ENCODE results near the gene SLC24A4.

Gene SLC24A4

GRCh38 chr14:92416544-92416943 is 93.6 kb downstream of the SLC24A4 start:
- H3K27me3 ChIP-seq (ENCODE audit: control insufficient read depth, insufficient read depth, low read length): no peaks in the 10 kb centered on the region
- no peak overlapping the region for H3K9ac ChIP-seq (ENCODE audit: low read length)
- H3K36me3 ChIP-seq (ENCODE audit: control insufficient read depth, insufficient read depth, low read length): no peaks in the 10 kb centered on the region
- no peak overlapping the region for H3K27ac ChIP-seq (ENCODE audit: low read depth, low read length)
- H3K9me3 ChIP-seq (ENCODE audit: control insufficient read depth, insufficient read depth, low read depth, low read length): 0 out of 2 replicates have a peak, but pooled peaks cover 2% of the 10 kb centered on the region
- no peak overlapping the region for H3K4me3 ChIP-seq (ENCODE audit: low read depth, low read length)
- no peaks in the 10 kb centered on the region for H3K4me1 ChIP-seq (ENCODE audit: control insufficient read depth, insufficient read depth, low read length)

DNA sequence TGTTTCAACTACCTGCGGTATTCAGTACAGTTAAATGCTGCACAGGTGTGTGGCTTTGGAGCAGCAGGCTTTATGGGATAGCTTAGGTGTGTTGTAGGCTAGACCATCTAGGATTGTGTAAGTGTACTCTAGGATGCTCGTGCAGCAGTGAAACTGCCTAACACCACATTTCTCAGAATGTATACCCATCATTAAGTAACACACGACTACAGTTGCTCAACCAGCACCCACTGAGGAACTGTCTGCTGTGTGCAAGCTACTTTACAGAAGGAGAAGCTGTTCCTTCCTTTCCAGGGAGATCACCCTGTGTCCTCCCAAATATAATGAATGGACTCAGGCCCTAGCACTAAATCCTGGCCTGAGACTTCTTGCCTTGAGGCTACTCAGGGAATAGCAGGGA is 94.8 kb downstream of the SLC24A4 start:
- 0 out of 2 replicates have a peak, but pooled peaks cover 2% of the 10 kb centered on the region for H3K9me3 ChIP-seq (ENCODE audit: control insufficient read depth, insufficient read depth, low read depth, low read length)
- no peaks in the 10 kb centered on the region for H3K4me1 ChIP-seq (ENCODE audit: control insufficient read depth, insufficient read depth, low read length)
- H3K36me3 ChIP-seq (ENCODE audit: control insufficient read depth, insufficient read depth, low read length): no peaks in the 10 kb centered on the region
- H3K27me3 ChIP-seq (ENCODE audit: control insufficient read depth, insufficient read depth, low read length): no peaks in the 10 kb centered on the region
- no peak overlapping the region for H3K4me3 ChIP-seq (ENCODE audit: low read depth, low read length)
- no peak overlapping the region for H3K27ac ChIP-seq (ENCODE audit: low read depth, low read length)
- H3K9ac ChIP-seq (ENCODE audit: low read length): no peak overlapping the region

GRCh38 chr14:92421751-92422150 is 98.8 kb downstream of the SLC24A4 start:
- Histone ChIP-seq H3K9ac (ENCODE audit: low read length) (no peak overlapping the region), H3K27me3 (ENCODE audit: control insufficient read depth, insufficient read depth, low read length) (no peaks in the 10 kb centered on the region), H3K36me3 (ENCODE audit: control insufficient read depth, insufficient read depth, low read length) (no peaks in the 10 kb centered on the region), H3K4me1 (ENCODE audit: control insufficient read depth, insufficient read depth, low read length) (no peaks in the 10 kb centered on the region), H3K9me3 (ENCODE audit: control insufficient read depth, insufficient read depth, low read depth, low read length) (0 out of 2 replicates have a peak, but pooled peaks cover 2% of the 10 kb centered on the region), H3K27ac (ENCODE audit: low read depth, low read length) (no peak overlapping the region), H3K4me3 (ENCODE audit: low read depth, low read length) (no peak overlapping the region)

DNA sequence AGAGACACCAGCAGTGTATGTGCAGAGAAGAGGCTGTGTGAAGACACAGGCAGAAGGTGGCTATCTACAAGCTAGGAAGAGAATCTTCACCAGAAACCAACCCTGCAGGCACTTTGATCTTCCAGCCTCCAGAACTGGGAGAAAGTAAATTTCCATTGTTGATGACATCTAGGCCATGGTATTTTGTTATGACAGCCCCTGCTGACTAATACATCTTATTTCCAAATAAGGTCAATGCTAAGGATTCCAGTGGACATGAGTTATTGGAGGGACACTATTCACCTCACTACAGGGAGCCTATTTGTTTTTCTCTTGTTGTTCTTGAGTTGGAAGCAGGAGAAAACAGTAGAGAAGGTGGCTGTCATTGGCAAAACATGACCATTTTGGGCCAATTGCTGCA is 102.1 kb downstream of the SLC24A4 start:
- no peak overlapping the region for H3K9ac ChIP-seq (ENCODE audit: low read length)
- no peaks in the 10 kb centered on the region for H3K27me3 ChIP-seq (ENCODE audit: control insufficient read depth, insufficient read depth, low read length)
- no peaks in the 10 kb centered on the region for H3K9me3 ChIP-seq (ENCODE audit: control insufficient read depth, insufficient read depth, low read depth, low read length)
- no peaks in the 10 kb centered on the region for H3K4me1 ChIP-seq (ENCODE audit: control insufficient read depth, insufficient read depth, low read length)
- no peaks in the 10 kb centered on the region for H3K36me3 ChIP-seq (ENCODE audit: control insufficient read depth, insufficient read depth, low read length)
- no peak overlapping the region for H3K4me3 ChIP-seq (ENCODE audit: low read depth, low read length)
- no peak overlapping the region for H3K27ac ChIP-seq (ENCODE audit: low read depth, low read length)

DNA sequence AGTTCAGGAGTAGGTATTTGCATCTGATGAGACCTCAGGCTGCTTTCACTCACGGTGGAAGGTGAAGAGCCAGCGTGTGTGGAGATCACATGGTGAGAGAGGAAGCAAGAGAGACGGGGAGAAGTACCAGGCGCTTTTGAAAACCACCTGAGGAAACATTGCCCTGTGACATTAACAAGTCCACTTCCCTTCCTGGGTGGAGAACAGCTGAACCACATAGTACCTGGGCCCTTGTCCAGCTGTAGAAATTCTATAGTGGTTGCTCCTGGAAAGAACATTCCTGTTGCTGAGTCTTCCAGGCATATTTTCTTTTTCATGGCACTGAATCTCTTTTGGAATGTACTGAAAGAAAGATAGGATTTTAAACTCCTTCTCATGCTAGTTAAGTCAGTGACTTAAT is 103.3 kb downstream of the SLC24A4 start:
- H3K4me1 ChIP-seq (ENCODE audit: control insufficient read depth, insufficient read depth, low read length): no peaks in the 10 kb centered on the region
- H3K9ac ChIP-seq (ENCODE audit: low read length): no peak overlapping the region
- H3K27me3 ChIP-seq (ENCODE audit: control insufficient read depth, insufficient read depth, low read length): no peaks in the 10 kb centered on the region
- no peak overlapping the region for H3K4me3 ChIP-seq (ENCODE audit: low read depth, low read length)
- no peak overlapping the region for H3K27ac ChIP-seq (ENCODE audit: low read depth, low read length)
- H3K9me3 ChIP-seq (ENCODE audit: control insufficient read depth, insufficient read depth, low read depth, low read length): no peaks in the 10 kb centered on the region
- H3K36me3 ChIP-seq (ENCODE audit: control insufficient read depth, insufficient read depth, low read length): no peaks in the 10 kb centered on the region

GRCh38 chr14:92427096-92427495 is 104.1 kb downstream of the SLC24A4 start:
- H3K4me1 ChIP-seq (ENCODE audit: control insufficient read depth, insufficient read depth, low read length): no peaks in the 10 kb centered on the region
- H3K9me3 ChIP-seq (ENCODE audit: control insufficient read depth, insufficient read depth, low read depth, low read length): no peaks in the 10 kb centered on the region
- H3K27ac ChIP-seq (ENCODE audit: low read depth, low read length): no peak overlapping the region
- no peaks in the 10 kb centered on the region for H3K36me3 ChIP-seq (ENCODE audit: control insufficient read depth, insufficient read depth, low read length)
- H3K9ac ChIP-seq (ENCODE audit: low read length): no peak overlapping the region
- no peak overlapping the region for H3K4me3 ChIP-seq (ENCODE audit: low read depth, low read length)
- no peaks in the 10 kb centered on the region for H3K27me3 ChIP-seq (ENCODE audit: control insufficient read depth, insufficient read depth, low read length)

- Histone ChIP-seq H3K27me3 (ENCODE audit: control insufficient read depth, insufficient read depth, low read length) (no peaks in the 10 kb centered on the region), H3K9me3 (ENCODE audit: control insufficient read depth, insufficient read depth, low read depth, low read length) (0 out of 2 replicates have a peak, but pooled peaks cover 3% of the 10 kb centered on the region), H3K4me1 (ENCODE audit: control insufficient read depth, insufficient read depth, low read length) (no peaks in the 10 kb centered on the region), H3K27ac (ENCODE audit: low read depth, low read length) (no peak overlapping the region), H3K9ac (ENCODE audit: low read length) (no peak overlapping the region), H3K4me3 (ENCODE audit: low read depth, low read length) (no peak overlapping the region), H3K36me3 (ENCODE audit: control insufficient read depth, insufficient read depth, low read length) (no peaks in the 10 kb centered on the region)
Measured at GRCh38 chr14:92430686-92431085, 107.7 kb downstream of the SLC24A4 start.

DNA sequence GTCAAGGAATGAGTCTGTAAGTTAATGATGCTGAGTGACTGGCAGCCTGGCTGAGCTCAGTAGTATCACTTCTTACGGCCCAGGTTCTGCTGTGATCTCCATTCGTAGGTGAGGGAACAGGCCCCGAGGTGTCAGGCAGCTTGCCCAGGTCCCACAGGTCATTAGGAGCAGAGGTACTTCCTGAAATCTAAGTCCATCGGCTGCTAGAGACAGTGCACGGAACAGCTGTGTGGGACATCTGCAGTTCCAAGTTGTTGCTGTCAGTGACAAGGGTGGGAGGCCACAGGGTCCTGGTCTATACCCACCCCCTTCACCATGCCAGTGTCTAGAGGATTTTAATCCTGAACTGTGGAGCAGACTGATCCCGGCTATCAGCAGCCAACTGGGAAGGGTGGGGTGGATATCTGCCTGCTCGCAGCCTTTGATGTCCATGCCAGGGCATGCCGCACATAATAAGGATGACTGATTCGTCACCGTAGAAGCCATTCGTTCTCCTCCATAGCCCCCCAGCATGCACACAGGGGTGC is 108.3 kb downstream of the SLC24A4 start:
- no peaks in the 10 kb centered on the region for H3K4me1 ChIP-seq (ENCODE audit: control insufficient read depth, insufficient read depth, low read length)

GRCh38 chr14:92433407-92433806 is 110.4 kb downstream of the SLC24A4 start:
- no peaks in the 10 kb centered on the region for H3K27me3 ChIP-seq (ENCODE audit: control insufficient read depth, insufficient read depth, low read length)
- no peak overlapping the region for H3K27ac ChIP-seq (ENCODE audit: low read depth, low read length)
- H3K4me1 ChIP-seq (ENCODE audit: control insufficient read depth, insufficient read depth, low read length): no peaks in the 10 kb centered on the region
- no peak overlapping the region for H3K4me3 ChIP-seq (ENCODE audit: low read depth, low read length)
- H3K36me3 ChIP-seq (ENCODE audit: control insufficient read depth, insufficient read depth, low read length): no peaks in the 10 kb centered on the region
- H3K9me3 ChIP-seq (ENCODE audit: control insufficient read depth, insufficient read depth, low read depth, low read length): 0 out of 2 replicates have a peak, but pooled peaks cover 3% of the 10 kb centered on the region
- no peak overlapping the region for H3K9ac ChIP-seq (ENCODE audit: low read length)

More for the DNA sequence above, 108.3 kb downstream of the SLC24A4 start:
- H3K9me3 ChIP-seq (ENCODE audit: control insufficient read depth, insufficient read depth, low read depth, low read length): 0 out of 2 replicates have a peak, but pooled peaks cover 3% of the 10 kb centered on the region
- no peaks in the 10 kb centered on the region for H3K36me3 ChIP-seq (ENCODE audit: control insufficient read depth, insufficient read depth, low read length)
- no peaks in the 10 kb centered on the region for H3K27me3 ChIP-seq (ENCODE audit: control insufficient read depth, insufficient read depth, low read length)
- no peak overlapping the region for H3K27ac ChIP-seq (ENCODE audit: low read depth, low read length)
- no peak overlapping the region for H3K4me3 ChIP-seq (ENCODE audit: low read depth, low read length)
- no peak overlapping the region for H3K9ac ChIP-seq (ENCODE audit: low read length)

- H3K36me3 ChIP-seq (ENCODE audit: control insufficient read depth, insufficient read depth, low read length): no peaks in the 10 kb centered on the region
- H3K27ac ChIP-seq (ENCODE audit: low read depth, low read length): no peak overlapping the region
- 0 out of 2 replicates have a peak, but pooled peaks cover 3% of the 10 kb centered on the region for H3K9me3 ChIP-seq (ENCODE audit: control insufficient read depth, insufficient read depth, low read depth, low read length)
- H3K27me3 ChIP-seq (ENCODE audit: control insufficient read depth, insufficient read depth, low read length): no peaks in the 10 kb centered on the region
- H3K9ac ChIP-seq (ENCODE audit: low read length): no peak overlapping the region
- no peak overlapping the region for H3K4me3 ChIP-seq (ENCODE audit: low read depth, low read length)
- H3K4me1 ChIP-seq (ENCODE audit: control insufficient read depth, insufficient read depth, low read length): no peaks in the 10 kb centered on the region
Measured at GRCh38 chr14:92435154-92435553, 112.2 kb downstream of the SLC24A4 start.

- Histone ChIP-seq H3K27me3 (ENCODE audit: control insufficient read depth, insufficient read depth, low read length) (no peaks in the 10 kb centered on the region), H3K4me3 (ENCODE audit: low read depth, low read length) (no peak overlapping the region), H3K9me3 (ENCODE audit: control insufficient read depth, insufficient read depth, low read depth, low read length) (0 out of 2 replicates have a peak, but pooled peaks cover 3% of the 10 kb centered on the region), H3K27ac (ENCODE audit: low read depth, low read length) (no peak overlapping the region), H3K36me3 (ENCODE audit: control insufficient read depth, insufficient read depth, low read length) (no peaks in the 10 kb centered on the region), H3K4me1 (ENCODE audit: control insufficient read depth, insufficient read depth, low read length) (no peaks in the 10 kb centered on the region), H3K9ac (ENCODE audit: low read length) (no peak overlapping the region)
Measured at GRCh38 chr14:92436115-92436776, 113.3 kb downstream of the SLC24A4 start.
